ENCODE results near the gene ITPRIPL2.

The ITPRIPL2 gene

GRCh38 chr16:19113577-19114358, at the start of gene ITPRIPL2:
Gene ITPRIPL2, plus strand, starts transcription at chr16:19113964. Its CDS starts 498 bp downstream, at chr16:19114462.
- DNase-seq: peak; percentile 55

- DNase-seq: no peak
These were observed 46.8 kb upstream of the ITPRIPL2 start for GRCh38 chr16:19066988-19067348.

GRCh38 chr16:19067349-19068236, 46.2 kb upstream of the ITPRIPL2 start, which contains the start of gene COQ7:
Gene COQ7, plus strand, starts transcription at chr16:19067614. Its CDS starts 51 bp downstream, at chr16:19067665.
- DNase-seq: peak; percentile 97

- no peak for DNase-seq
These were observed 45.4 kb upstream of the ITPRIPL2 start for GRCh38 chr16:19068237-19068815.

- peak; percentile 26 for DNase-seq
These were observed 41.7 kb upstream of the ITPRIPL2 start for GRCh38 chr16:19071811-19072777.

- no peak for DNase-seq
These were observed 40.4 kb upstream of the ITPRIPL2 start for GRCh38 chr16:19073344-19073743.

GRCh38 chr16:19073863-19074262, 39.9 kb upstream of the ITPRIPL2 start:
- DNase-seq: no peak

GRCh38 chr16:19075511-19075910, 38.3 kb upstream of the ITPRIPL2 start:
- DNase-seq: no peak

- no peak for DNase-seq
These were observed 35.9 kb upstream of the ITPRIPL2 start for GRCh38 chr16:19077879-19078278.

- no peak for DNase-seq
These were observed 30.1 kb upstream of the ITPRIPL2 start for GRCh38 chr16:19083670-19084069.

GRCh38 chr16:19084139-19084538, 29.6 kb upstream of the ITPRIPL2 start:
- no peak for DNase-seq

- DNase-seq: no peak
These were observed 28.9 kb upstream of the ITPRIPL2 start for GRCh38 chr16:19084879-19085278.

GRCh38 chr16:19085679-19086200, 28.0 kb upstream of the ITPRIPL2 start:
- DNase-seq: no peak

GRCh38 chr16:19086322-19087199, 27.2 kb upstream of the ITPRIPL2 start:
- DNase-seq: peak; percentile 56

GRCh38 chr16:19088341-19088916, 25.3 kb upstream of the ITPRIPL2 start:
- DNase-seq: no peak

GRCh38 chr16:19089410-19089955, 24.3 kb upstream of the ITPRIPL2 start:
- DNase-seq: no peak

GRCh38 chr16:19090916-19091315, 22.8 kb upstream of the ITPRIPL2 start:
- DNase-seq: no peak

- no peak for DNase-seq
These were observed 20.9 kb upstream of the ITPRIPL2 start for GRCh38 chr16:19092653-19093410.
